K562 (cell line): ENCODE measurements around the gene YBX1. TPM values are rescaled to one million over a fixed set of nuclear protein-coding genes. Genes with fewer than 3 reads are reported as not detected.
"Not testable (repeated sequence)": the region's sequence is repeated elsewhere in the genome, so short reads cannot be mapped to it uniquely, and the experiment has no call there.

Source experiments
- ATAC-seq: fragments of 200-7000 bp; cut with Tn5 transposase; 3 replicates; pipeline ENCODE4 v1.9.1; 2020; ENCODE audit warnings: moderate library complexity
- BruUV-seq: library from RNA; stranded (reverse); fragments of 400-500 nt; replicated peaks from 2 replicates; lab custom pipeline; 2021; lab: Mats Ljungman, UMichigan
- CTCF ChIA-PET: fragments of 300-600 bp; formaldehyde crosslinking; extraction: SDS; loops from one replicate; lab custom pipeline; 2021; ENCODE audit warnings: low intra/inter-chr PET ratio; lab: Yijun Ruan, JAX
- POLR2A ChIA-PET: fragments of 300-600, 350-650 bp; sonication (Branson Sonifier 250); formaldehyde crosslinking; extraction: SDS; loops from one replicate; lab custom pipeline; 2021; ENCODE audit warnings: antibody characterized with exemption, inconsistent platforms; lab: Yijun Ruan, JAX
- DNase-seq, 4 experiments: peaks; one replicate each; pipeline versions ENCODE4 v3.0.0 to v3.0.0-alpha.2; 2011 to 2018; ENCODE audit warnings: low spot score in 3 of 4, mixed read lengths in 3 of 4; ENCODE audit errors: extremely low read depth in 1 of 4
- FAIRE-seq: peaks from 2 replicates; lab custom pipeline; 2011; peaks lifted over from hg19 to GRCh38; lab: Jason Lieb, UNC
- H2AFZ ChIP-seq: 2 replicates; pipeline ENCODE4 v1.6.0; 2011; ENCODE audit warnings: low read depth, low read length, control low read depth, inconsistent platforms
- H3K27ac ChIP-seq: fragments of 200-600 bp; 3 replicates; pipeline ENCODE4 v1.8.0; 2011; ENCODE audit warnings: low read depth, mild to moderate bottlenecking, control low read depth, inconsistent platforms, low read length, moderate library complexity, mixed read lengths; ENCODE audit errors: extremely low read depth
- H3K27me3 ChIP-seq, 2 experiments: fragments of 300-600 bp in 1 of 2; 2 replicates in 1 of 2; 3 replicates in 1 of 2; pipeline versions ENCODE4 v1.6.0 to v1.8.0; 2011; ENCODE audit warnings: inconsistent platforms in 2 of 2, low read length in 2 of 2, mild to moderate bottlenecking in 1 of 2, mixed read lengths in 1 of 2, moderate library complexity in 1 of 2; ENCODE audit not compliant: control insufficient read depth in 2 of 2, insufficient read depth in 2 of 2
- H3K36me3 ChIP-seq: fragments of 300-600 bp; 3 replicates; pipeline ENCODE4 v1.8.0; 2011; ENCODE audit warnings: mild to moderate bottlenecking, low read length, inconsistent platforms; ENCODE audit not compliant: control insufficient read depth, insufficient read depth
- H3K4me1 ChIP-seq, 2 experiments: fragments of 200-600 bp in 1 of 2; replicated peaks in 1 of 2; 2 replicates in 1 of 2; 3 replicates in 1 of 2; pipeline versions ENCODE4 v1.5.1 to v1.8.0; 2011; ENCODE audit warnings: inconsistent platforms in 2 of 2, low read length in 2 of 2, mild to moderate bottlenecking in 1 of 2, mixed read lengths in 1 of 2, moderate library complexity in 1 of 2; ENCODE audit not compliant: control insufficient read depth in 2 of 2, insufficient read depth in 2 of 2
- H3K4me2 ChIP-seq: 2 replicates; pipeline ENCODE4 v1.6.1; 2011; ENCODE audit warnings: low read length, control low read depth, inconsistent platforms, mixed read lengths; ENCODE audit not compliant: insufficient read depth
- H3K4me3 ChIP-seq: fragments of 200-600 bp; sonication (generic), shearing (Covaris generic); 2 replicates; pipeline ENCODE4 v1.5.1; 2016; ENCODE audit warnings: control low read depth, inconsistent platforms
- H3K79me2 ChIP-seq: fragments of 200-600 bp; 3 replicates; pipeline ENCODE4 v1.8.0; 2011; ENCODE audit warnings: low read length, inconsistent platforms; ENCODE audit not compliant: control insufficient read depth, insufficient read depth
- H3K9ac ChIP-seq, 2 experiments: 2 replicates each; pipeline versions ENCODE4 v1.6.0 to v1.6.1; 2011; ENCODE audit warnings: low read depth in 2 of 2, low read length in 2 of 2, control low read depth in 1 of 2, inconsistent platforms in 1 of 2, mild to moderate bottlenecking in 1 of 2, mixed read lengths in 1 of 2; ENCODE audit not compliant: insufficient read depth in 1 of 2
- H3K9me1 ChIP-seq: one replicate; pipeline ENCODE4 v1.6.0; 2011; ENCODE audit warnings: inconsistent platforms, mild to moderate bottlenecking, low read length, moderate library complexity; ENCODE audit not compliant: control insufficient read depth, insufficient read depth
- H3K9me3 ChIP-seq: replicated peaks from 2 replicates; pipeline ENCODE4 v1.5.1; 2011; ENCODE audit warnings: low read depth, low read length, inconsistent platforms; ENCODE audit not compliant: control insufficient read depth, insufficient read depth
- H4K20me1 ChIP-seq: replicated peaks from 2 replicates; pipeline ENCODE4 v1.6.1; 2011; ENCODE audit warnings: low read length, inconsistent platforms, mixed read lengths; ENCODE audit not compliant: control insufficient read depth, insufficient read depth
- XRCC4 ChIP-seq: IDR thresholded peaks from one replicate; pipeline ENCODE4 v1.6.1; 2011; ENCODE audit not compliant: insufficient read depth, insufficient read length; ENCODE audit errors: extremely low read depth
- ZNF318 ChIP-seq, 2 experiments: fragments of 450-650 bp; IDR thresholded peaks; 2 replicates each; pipeline ENCODE4 v1.6.1; 2016; ENCODE audit warnings: mild to moderate bottlenecking in 2 of 2, borderline replicate concordance in 1 of 2, low read depth in 1 of 2, moderate library complexity in 1 of 2
- WGBS: fragments of 100-300 bp; shearing (Covaris generic); methylation state at CpG from one replicate; pipeline ENCODE4 v1.1.6; 2016; ENCODE audit warnings: low coverage, mixed read lengths; ENCODE audit not compliant: insufficient coverage; ENCODE audit errors: missing lambda C conversion rate; 5-methylcytosine and 5-hydroxymethylcytosine counted together
- in situ Hi-C: fragments of 300-500 bp; cut with MboI; formaldehyde crosslinking; loops from 4 replicates; pipeline ENCODE4 v1.15.0; 2018; ENCODE audit warnings: inconsistent platforms, mixed read lengths
- intact Hi-C: fragments of 100-400 bp; cut with micrococcal nuclease; formaldehyde crosslinking; loops from 2 replicates; pipeline ENCODE4 v1.14.2; 2022
- polyA plus RNA-seq, 8 experiments: library from polyadenylated mRNA; depleted of rRNA in 4 of 8; stranded (reverse) in 5 of 8; unstranded in 3 of 8; fragments of >200 nt; fragmentation: Nextera tagmentation in 2 of 8; fragmentation: Illumina TruSeq in 1 of 8; extraction: Ambion mirVana in 2 of 8; extraction: Trizol in 1 of 8; gene quantifications; 2 replicates each; pipeline versions ENCODE4 v1.2.1 to v1.2.3, GENCODE V29; 2011 to 2014; ENCODE audit warnings: inconsistent platforms in 1 of 8, missing spikeins in 1 of 8
- total RNA-seq, 7 experiments: library from RNA; depleted of rRNA in 6 of 7; stranded (reverse); fragments of >200 nt in 6 of 7; fragmentation: Illumina TruSeq in 2 of 7; extraction: Trizol in 2 of 7; gene quantifications; 2 replicates each; pipeline versions ENCODE4 v1.2.1 to v1.2.3, GENCODE V29; 2011 to 2021; ENCODE audit warnings: low replicate concordance in 1 of 7

The YBX1 gene
- total and polyA plus RNA-seq, 9 of the 15 experiments (the other 6 are each of a cell fraction or from before 2014, with no cell fraction given): 363 to 1,955 (median 1,216) TPM

- TF ChIP-seq ZNF318 (IDR thresholded peaks at IDR 0.05; ENCODE audit: borderline replicate concordance in 1 of 2, low read depth in 1 of 2) (no peak), XRCC4 (no peak)
Observed at GRCh38 chr1:42721926-42722325, 39.7 kb downstream of the YBX1 start (continued).

- H2AFZ ChIP-seq, intact Hi-C loops, H3K9me1 ChIP-seq, H3K9me3 ChIP-seq, in situ Hi-C loops, FAIRE-seq, H3K27ac ChIP-seq, H3K4me2 ChIP-seq, H4K20me1 ChIP-seq, H3K9ac ChIP-seq, POLR2A ChIA-PET, H3K4me3 ChIP-seq, H3K79me2 ChIP-seq, DNase-seq, H3K27me3 ChIP-seq, H3K36me3 ChIP-seq, H3K4me1 ChIP-seq, BruUV-seq, ATAC-seq: not testable (repeated sequence)
- CTCF ChIA-PET: interaction anchor here (0.7 kb wide), 2 partner anchors 26 to 361 kb away, joined by 3 to 8 read pairs; no protein-coding TSS in a partner anchor
- WGBS: 50% methylated on average over 1 of the region's 2 CpGs
Observed at GRCh38 chr1:42722403-42722802, 40.2 kb downstream of the YBX1 start.
